ENCODE data around the gene BFSP2. TPM values are rescaled to one million over a fixed set of nuclear protein-coding genes. Genes with fewer than 3 reads are reported as not detected.
"Not testable (repeated sequence)": the region's sequence is repeated elsewhere in the genome, so short reads cannot be mapped to it uniquely, and the experiment has no call there.

The BFSP2 gene
- total RNA-seq, 6 experiments from 2014 or later = not detected

DNA sequence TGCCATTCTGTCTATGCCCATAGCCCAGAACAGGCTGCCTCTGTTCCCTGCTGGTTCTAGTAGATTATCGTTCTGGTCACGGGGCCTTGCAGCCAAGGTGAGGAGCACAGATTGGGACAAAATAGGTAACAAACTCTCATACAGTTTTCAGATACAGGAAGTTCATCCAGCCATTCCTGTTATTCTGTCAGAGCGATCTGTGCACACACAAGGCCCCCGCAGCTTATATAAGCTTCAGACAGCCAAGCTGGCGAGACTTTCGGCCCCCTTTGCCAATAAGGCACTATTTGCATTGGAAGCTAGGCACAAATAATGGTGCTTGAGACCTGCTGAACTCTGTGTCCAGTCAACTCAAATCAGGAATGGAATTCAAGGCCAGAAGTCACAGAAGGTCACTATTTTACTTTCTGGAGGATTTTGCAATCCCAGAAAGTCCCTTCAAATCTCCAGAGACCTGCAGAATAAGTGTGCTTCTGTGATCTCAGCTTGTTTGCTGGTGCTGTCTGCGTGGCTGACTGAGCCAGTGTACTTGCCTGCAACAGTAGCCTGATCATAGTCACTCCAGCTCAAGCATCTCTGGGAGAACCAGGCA is 69.4 kb downstream of the BFSP2 start:
- ATAC-seq (peak; percentile 77 to 93 (median 88)), DNase-seq (peak; percentile 54 to 68 (median 66))
- TF ChIP-seq CTCF (IDR thresholded peaks at IDR 0.05) = no peak
- no peak for TF ChIP-seq POLR2A (IDR thresholded peaks at IDR 0.05)
- Histone ChIP-seq H3K27me3 (no peaks in the 10 kb centered on the region), H3K4me3 (no peak overlapping the region), H3K4me1 (peaks cover 0 to 17% (median 8%) of the 10 kb centered on the region in 4 donors), H3K36me3 (no peaks in the 10 kb centered on the region), H3K27ac (peak overlapping the region in 1 of 3 donors; percentile 4), H3K9me3 (no peaks in the 10 kb centered on the region)
- intact Hi-C loops (cut with DNase I) = no loop called here
- WGBS (ENCODE audit: insufficient coverage, low coverage, low lambda C conversion rate, missing lambda C conversion rate) = 37% methylated on average over 6 of the region's 7 CpGs

DNA sequence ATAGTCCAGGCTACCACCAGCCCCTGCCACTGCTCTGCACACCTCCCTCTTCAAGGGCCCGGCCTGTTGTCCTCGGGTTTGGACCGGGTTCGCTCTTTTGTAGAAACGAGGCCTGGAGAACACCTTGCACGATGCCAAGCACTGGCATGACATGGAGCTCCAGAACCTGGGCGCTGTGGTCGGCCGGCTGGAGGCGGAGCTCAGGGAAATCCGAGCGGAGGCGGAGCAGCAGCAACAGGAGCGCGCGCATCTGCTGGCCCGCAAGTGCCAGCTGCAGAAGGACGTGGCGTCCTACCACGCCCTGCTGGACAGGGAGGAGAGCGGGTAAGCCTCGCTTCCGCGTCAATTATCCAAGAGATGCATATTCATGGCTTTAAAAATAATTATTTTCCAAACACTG is 72.4 kb downstream of the BFSP2 start:
- Histone ChIP-seq H3K27ac (no peak overlapping the region), H3K36me3 (no peaks in the 10 kb centered on the region), H3K4me1 (peaks cover 0 to 27% (median 8%) of the 10 kb centered on the region in 4 donors), H3K9me3 (no peaks in the 10 kb centered on the region), H3K27me3 (no peaks in the 10 kb centered on the region), H3K4me3 (no peak overlapping the region)
- intact Hi-C loops (cut with DNase I) = no loop called here
- ATAC-seq = no peak
- TF ChIP-seq CTCF (IDR thresholded peaks at IDR 0.05) = no peak
- TF ChIP-seq POLR2A (IDR thresholded peaks at IDR 0.05) = no peak
- WGBS (ENCODE audit: insufficient coverage, low coverage, low lambda C conversion rate, missing lambda C conversion rate) = 50% methylated on average over 2 of the region's 24 CpGs
- no peak for DNase-seq

- 86% methylated on average over 6 of the region's 6 CpGs for WGBS (ENCODE audit: insufficient coverage, low coverage, low lambda C conversion rate, missing lambda C conversion rate)
- Histone ChIP-seq H3K4me3 (no peak overlapping the region), H3K4me1 (peaks cover 0 to 27% (median 8%) of the 10 kb centered on the region in 4 donors), H3K9me3 (no peaks in the 10 kb centered on the region), H3K27ac (no peak overlapping the region), H3K36me3 (no peaks in the 10 kb centered on the region), H3K27me3 (no peaks in the 10 kb centered on the region)
- no peak for DNase-seq
- TF ChIP-seq POLR2A (IDR thresholded peaks at IDR 0.05) (no peak), CTCF (IDR thresholded peaks at IDR 0.05) (no peak)
- ATAC-seq = no peak
- intact Hi-C loops (cut with DNase I) = no loop called here
These were observed 73.0 kb downstream of the BFSP2 start for GRCh38 chr3:133472889-133473288.

DNA sequence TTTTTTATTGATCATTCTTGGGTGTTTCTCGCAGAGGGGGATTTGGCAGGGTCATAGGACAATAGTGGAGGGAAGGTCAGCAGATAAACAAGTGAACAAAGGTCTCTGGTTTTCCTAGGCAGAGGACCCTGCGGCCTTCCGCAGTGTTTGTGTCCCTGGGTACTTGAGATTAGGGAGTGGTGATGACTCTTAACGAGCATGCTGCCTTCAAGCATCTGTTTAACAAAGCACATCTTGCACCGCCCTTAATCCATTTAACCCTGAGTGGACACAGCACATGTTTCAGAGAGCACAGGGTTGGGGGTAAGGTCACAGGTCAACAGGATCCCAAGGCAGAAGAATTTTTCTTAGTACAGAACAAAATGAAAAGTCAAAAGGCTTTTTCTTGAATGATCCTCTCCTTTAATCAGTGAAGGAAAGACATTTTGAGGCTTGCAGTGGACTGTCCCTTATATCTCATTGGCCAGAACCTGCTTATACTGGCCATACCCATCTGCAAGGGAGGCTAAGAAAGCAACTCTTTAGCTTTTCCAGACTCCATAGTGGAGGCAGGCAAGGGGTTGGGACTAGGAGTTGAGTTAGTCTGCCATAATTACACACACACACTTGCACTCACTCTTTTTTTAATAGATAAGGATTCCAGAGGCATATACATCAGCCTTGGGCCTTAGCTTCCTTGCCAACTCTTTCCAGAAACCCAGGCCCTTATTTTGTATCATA is 73.8 kb downstream of the BFSP2 start:
- ATAC-seq; intact Hi-C loops (cut with DNase I): not testable (repeated sequence)
- no CpG with 5 or more reads among the region's 5 CpGs for WGBS (ENCODE audit: insufficient coverage, low coverage, low lambda C conversion rate, missing lambda C conversion rate)

DNA sequence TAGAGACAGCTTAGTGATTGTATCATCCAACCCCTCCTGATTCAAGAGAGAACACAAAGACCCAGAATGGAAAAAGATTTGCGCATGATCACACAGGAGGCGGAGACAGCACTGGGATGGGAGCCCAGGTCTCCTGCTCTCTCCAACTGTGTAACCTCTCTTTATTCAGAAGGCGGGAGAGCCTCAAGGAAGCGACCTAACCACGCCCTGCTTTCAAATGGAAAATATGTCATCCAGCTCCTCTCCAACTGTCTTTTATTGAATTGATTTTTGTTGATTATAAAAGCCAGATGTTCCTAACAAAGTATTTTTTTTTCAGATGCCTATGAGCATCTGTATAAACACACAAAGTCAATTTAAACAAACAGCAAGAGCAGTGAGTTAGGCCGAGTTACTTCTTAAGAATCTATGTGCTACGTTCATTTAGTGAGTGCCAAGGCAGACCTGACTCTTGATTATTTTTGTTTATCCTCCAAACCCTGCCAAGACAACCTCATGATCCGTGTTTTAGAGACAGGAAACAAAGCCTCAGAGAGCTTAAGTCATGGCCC is 74.5 kb downstream of the BFSP2 start:
- intact Hi-C loops (cut with DNase I) = no loop called here
- WGBS (ENCODE audit: insufficient coverage, low coverage, low lambda C conversion rate, missing lambda C conversion rate) = 75% methylated on average over 8 of the region's 8 CpGs
- DNase-seq (no peak), ATAC-seq (peak in 1 of 4 donors; percentile 38)
- no peak for TF ChIP-seq POLR2A (IDR thresholded peaks at IDR 0.05)
- TF ChIP-seq CTCF (IDR thresholded peaks at IDR 0.05) = no peak
- no peaks in the 10 kb centered on the region for H3K9me3 ChIP-seq
- H3K4me1 ChIP-seq = peaks cover 0 to 18% (median 4%) of the 10 kb centered on the region in 4 donors
- peak overlapping the region in 1 of 3 donors; percentile 3 for H3K27ac ChIP-seq
- H3K4me3 ChIP-seq = no peak overlapping the region
- no peaks in the 10 kb centered on the region for H3K27me3 ChIP-seq
- H3K36me3 ChIP-seq = no peaks in the 10 kb centered on the region

More for the DNA sequence above, 73.8 kb downstream of the BFSP2 start:
- H3K27ac ChIP-seq, H3K9me3 ChIP-seq, H3K4me3 ChIP-seq, DNase-seq, H3K36me3 ChIP-seq, H3K27me3 ChIP-seq: not testable (repeated sequence)
- H3K4me1 ChIP-seq = peaks cover 0 to 25% (median 7%) of the 10 kb centered on the region in 4 donors
